ENCODE results near the gene ZC3H7B. TPM values are rescaled to one million over a fixed set of nuclear protein-coding genes. Genes with fewer than 3 reads are reported as not detected.

ZC3H7B gene
- polyA plus RNA-seq, 2 donors: 13.9 to 23.1 TPM

DNA sequence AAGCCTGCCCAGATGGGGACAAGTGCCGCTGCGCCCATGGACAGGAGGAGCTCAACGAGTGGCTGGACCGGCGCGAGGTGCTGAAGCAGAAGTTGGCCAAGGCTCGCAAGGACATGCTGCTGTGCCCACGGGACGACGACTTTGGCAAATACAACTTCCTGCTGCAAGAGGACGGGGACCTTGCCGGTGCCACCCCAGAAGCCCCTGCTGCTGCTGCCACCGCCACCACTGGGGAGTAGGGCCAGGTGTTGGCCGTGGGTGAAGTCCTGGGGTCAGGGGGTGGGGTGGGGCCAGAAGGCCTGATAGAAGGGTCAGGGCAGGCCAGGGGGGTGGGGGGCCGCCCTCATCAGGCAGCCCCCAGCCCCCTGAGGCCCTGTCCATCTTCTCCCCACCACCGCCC is 55.9 kb downstream of the ZC3H7B start:
- no peaks in the 10 kb centered on the region for H3K9me3 ChIP-seq (ENCODE audit: control insufficient read depth in 2 of 2, insufficient read depth in 1 of 2, low read depth in 1 of 2, low read length in 1 of 2)
- peaks cover 21 to 54% of the 10 kb centered on the region in 2 donors for H3K36me3 ChIP-seq (ENCODE audit: control insufficient read depth in 2 of 2, insufficient read depth in 2 of 2, low read length in 1 of 2)
- H3K4me3 ChIP-seq (ENCODE audit: low read depth in 1 of 2, low read length in 2 of 2): no peak overlapping the region
- H3K27me3 ChIP-seq (ENCODE audit: control insufficient read depth in 1 of 2, insufficient read depth in 2 of 2, low read length in 2 of 2): no peaks in the 10 kb centered on the region
- no peak overlapping the region for H3K27ac ChIP-seq (ENCODE audit: low read depth in 2 of 2, low read length in 1 of 2)
- WGBS, 2 donors: 89 to 98% methylated on average over 14 to 16 of the region's 16 CpGs
- H3K4me1 ChIP-seq (ENCODE audit: control insufficient read depth in 2 of 2, insufficient read depth in 2 of 2, low read length in 1 of 2): no peaks in the 10 kb centered on the region

DNA sequence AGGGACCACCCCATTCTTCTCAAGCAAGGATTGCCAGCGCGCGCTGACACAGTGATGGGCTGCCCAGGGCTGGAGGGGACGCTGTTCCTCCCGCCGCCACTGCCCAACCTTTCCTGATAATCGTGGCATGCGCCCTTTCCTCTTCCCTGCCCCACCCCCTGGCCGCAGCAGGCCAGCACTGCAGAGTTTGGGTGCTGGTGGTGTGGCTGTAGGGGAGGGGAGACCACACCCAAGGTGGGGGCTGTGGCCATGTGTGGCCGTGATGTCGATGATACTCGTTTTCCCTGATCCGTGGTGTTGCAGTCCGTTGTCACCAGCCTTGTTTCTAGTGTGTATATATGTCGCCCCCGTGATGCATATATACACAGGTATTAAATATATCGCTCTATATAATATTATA is 57.6 kb downstream of the ZC3H7B start:
- WGBS, 2 donors: 79 to 85% methylated on average over 16 to 17 of the region's 17 CpGs
- H3K27ac ChIP-seq (ENCODE audit: low read depth in 2 of 2, low read length in 1 of 2): no peak overlapping the region
- H3K36me3 ChIP-seq (ENCODE audit: control insufficient read depth in 2 of 2, insufficient read depth in 2 of 2, low read length in 1 of 2): peaks cover 21 to 44% of the 10 kb centered on the region in 2 donors
- H3K9me3 ChIP-seq (ENCODE audit: control insufficient read depth in 2 of 2, insufficient read depth in 1 of 2, low read depth in 1 of 2, low read length in 1 of 2): no peaks in the 10 kb centered on the region
- H3K27me3 ChIP-seq (ENCODE audit: control insufficient read depth in 1 of 2, insufficient read depth in 2 of 2, low read length in 2 of 2): no peaks in the 10 kb centered on the region
- no peaks in the 10 kb centered on the region for H3K4me1 ChIP-seq (ENCODE audit: control insufficient read depth in 2 of 2, insufficient read depth in 2 of 2, low read length in 1 of 2)
- H3K4me3 ChIP-seq (ENCODE audit: low read depth in 1 of 2, low read length in 2 of 2): no peak overlapping the region

DNA sequence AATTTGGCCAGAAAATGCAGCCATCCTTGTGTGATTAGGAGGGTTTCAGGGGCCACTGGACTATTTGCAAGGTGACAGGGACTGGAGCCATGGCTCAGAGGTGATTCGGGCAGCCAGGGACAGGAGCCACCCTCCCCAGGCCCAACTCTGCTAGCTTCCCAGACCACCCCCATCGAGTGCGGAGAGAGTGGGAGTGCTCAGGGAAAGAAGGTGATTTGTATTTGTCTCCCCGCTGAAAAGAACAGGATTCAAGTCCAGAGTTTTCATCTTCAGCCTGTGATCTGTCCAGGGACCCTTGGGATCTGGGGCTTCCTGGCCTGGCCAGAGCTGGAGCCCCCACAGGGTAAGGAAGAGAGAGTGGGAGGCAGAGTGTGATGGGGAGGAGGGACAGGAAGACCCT is 58.1 kb downstream of the ZC3H7B start:
- Histone ChIP-seq H3K27ac (ENCODE audit: low read depth in 2 of 2, low read length in 1 of 2) (no peak overlapping the region), H3K9me3 (ENCODE audit: control insufficient read depth in 2 of 2, insufficient read depth in 1 of 2, low read depth in 1 of 2, low read length in 1 of 2) (no peaks in the 10 kb centered on the region), H3K36me3 (ENCODE audit: control insufficient read depth in 2 of 2, insufficient read depth in 2 of 2, low read length in 1 of 2) (peaks cover 21 to 40% of the 10 kb centered on the region in 2 donors), H3K27me3 (ENCODE audit: control insufficient read depth in 1 of 2, insufficient read depth in 2 of 2, low read length in 2 of 2) (no peaks in the 10 kb centered on the region), H3K4me1 (ENCODE audit: control insufficient read depth in 2 of 2, insufficient read depth in 2 of 2, low read length in 1 of 2) (no peaks in the 10 kb centered on the region), H3K4me3 (ENCODE audit: low read depth in 1 of 2, low read length in 2 of 2) (no peak overlapping the region)
- 77 to 79% methylated on average over 4 of the region's 4 CpGs for WGBS, 2 donors

DNA sequence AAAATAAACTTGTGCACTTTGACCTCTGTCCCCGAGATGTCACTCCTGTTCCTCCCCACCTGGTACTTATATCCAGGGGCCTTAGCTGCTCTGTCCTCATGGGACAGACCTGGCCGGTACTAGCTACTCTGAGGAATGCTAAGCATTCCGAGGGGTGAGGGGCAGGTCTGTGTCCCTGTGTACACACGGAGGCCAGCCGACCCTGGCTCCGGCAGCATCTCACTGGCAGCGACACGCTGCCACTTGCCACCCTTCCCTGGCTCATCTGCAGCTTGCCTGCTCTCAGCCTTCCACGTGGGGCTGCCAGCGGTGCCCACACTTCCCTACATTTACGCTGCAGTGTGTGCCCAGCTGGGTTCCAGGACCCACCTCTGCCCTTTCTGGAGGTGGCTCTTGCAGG is 58.8 kb downstream of the ZC3H7B start:
- 47 to 65% methylated on average over 11 of the region's 11 CpGs for WGBS, 2 donors
- H3K9me3 ChIP-seq (ENCODE audit: control insufficient read depth in 2 of 2, insufficient read depth in 1 of 2, low read depth in 1 of 2, low read length in 1 of 2): no peaks in the 10 kb centered on the region
- H3K27ac ChIP-seq (ENCODE audit: low read depth in 2 of 2, low read length in 1 of 2): no peak overlapping the region
- peaks cover 20 to 34% of the 10 kb centered on the region in 2 donors for H3K36me3 ChIP-seq (ENCODE audit: control insufficient read depth in 2 of 2, insufficient read depth in 2 of 2, low read length in 1 of 2)
- H3K27me3 ChIP-seq (ENCODE audit: control insufficient read depth in 1 of 2, insufficient read depth in 2 of 2, low read length in 2 of 2): no peaks in the 10 kb centered on the region
- peaks cover 0 to 2% of the 10 kb centered on the region in 2 donors for H3K4me1 ChIP-seq (ENCODE audit: control insufficient read depth in 2 of 2, insufficient read depth in 2 of 2, low read length in 1 of 2)
- H3K4me3 ChIP-seq (ENCODE audit: low read depth in 1 of 2, low read length in 2 of 2): no peak overlapping the region

DNA sequence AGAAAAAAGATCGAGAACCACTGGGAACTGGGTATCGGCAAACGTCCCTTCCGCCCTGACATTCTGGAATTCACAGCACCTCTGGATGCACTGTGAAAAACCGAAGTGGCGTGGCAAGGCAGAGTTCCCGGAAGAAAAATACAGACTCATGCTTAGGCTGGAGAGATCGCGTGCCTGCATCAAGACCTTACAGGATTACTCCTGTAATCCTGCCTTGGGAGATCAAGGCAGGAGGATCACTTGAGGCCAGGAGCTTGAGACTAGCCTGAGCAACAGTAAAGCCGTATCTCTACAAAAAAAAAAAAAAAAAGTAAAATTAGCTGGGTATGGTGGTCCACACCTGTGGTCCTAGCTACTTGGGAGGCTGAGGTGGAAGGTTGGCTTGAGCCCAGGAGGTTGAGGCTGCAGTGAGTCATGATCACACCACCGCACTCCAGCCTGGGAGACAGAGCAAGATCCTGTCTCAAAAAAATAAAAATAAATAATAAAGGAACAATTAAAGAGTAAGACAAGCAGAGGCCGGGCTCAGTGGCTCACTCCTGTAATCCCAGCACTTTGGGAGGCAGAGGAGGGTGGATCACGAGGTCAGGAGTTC is 60.5 kb downstream of the ZC3H7B start:
- Histone ChIP-seq H3K4me3 (ENCODE audit: low read depth in 1 of 2, low read length in 2 of 2) (no peak overlapping the region), H3K27me3 (ENCODE audit: control insufficient read depth in 1 of 2, insufficient read depth in 2 of 2, low read length in 2 of 2) (no peaks in the 10 kb centered on the region), H3K27ac (ENCODE audit: low read depth in 2 of 2, low read length in 1 of 2) (no peak overlapping the region), H3K9me3 (ENCODE audit: control insufficient read depth in 2 of 2, insufficient read depth in 1 of 2, low read depth in 1 of 2, low read length in 1 of 2) (no peaks in the 10 kb centered on the region), H3K36me3 (ENCODE audit: control insufficient read depth in 2 of 2, insufficient read depth in 2 of 2, low read length in 1 of 2) (peaks cover 8 to 19% of the 10 kb centered on the region in 2 donors), H3K4me1 (ENCODE audit: control insufficient read depth in 2 of 2, insufficient read depth in 2 of 2, low read length in 1 of 2) (peaks cover 2 to 3% of the 10 kb centered on the region in 2 donors)
- WGBS, 2 donors: 89 to 93% methylated on average over 13 of the region's 13 CpGs

DNA sequence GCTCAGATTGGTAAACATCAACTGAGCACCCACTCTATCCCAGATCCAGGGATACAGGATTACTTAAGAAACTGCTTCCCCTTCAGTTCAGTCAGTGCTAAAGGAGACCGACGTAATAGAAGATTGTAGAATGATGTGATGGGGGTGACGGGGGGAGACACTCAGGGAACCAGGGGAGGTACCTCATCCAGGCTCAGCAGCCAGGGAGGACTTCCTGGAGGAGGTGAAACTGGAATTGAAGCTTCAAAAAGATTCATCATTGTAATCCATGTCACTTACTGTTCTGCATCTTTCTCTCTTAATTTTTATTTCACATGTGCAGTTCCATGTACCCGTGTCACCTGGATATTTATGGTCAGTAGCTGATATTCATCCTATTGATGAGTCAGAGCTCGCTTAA is 61.3 kb downstream of the ZC3H7B start:
- Histone ChIP-seq H3K27ac (ENCODE audit: low read depth in 2 of 2, low read length in 1 of 2) (no peak overlapping the region), H3K4me1 (ENCODE audit: control insufficient read depth in 2 of 2, insufficient read depth in 2 of 2, low read length in 1 of 2) (peaks cover 4 to 10% of the 10 kb centered on the region in 2 donors), H3K9me3 (ENCODE audit: control insufficient read depth in 2 of 2, insufficient read depth in 1 of 2, low read depth in 1 of 2, low read length in 1 of 2) (no peaks in the 10 kb centered on the region), H3K27me3 (ENCODE audit: control insufficient read depth in 1 of 2, insufficient read depth in 2 of 2, low read length in 2 of 2) (no peaks in the 10 kb centered on the region), H3K4me3 (ENCODE audit: low read depth in 1 of 2, low read length in 2 of 2) (no peak overlapping the region), H3K36me3 (ENCODE audit: control insufficient read depth in 2 of 2, insufficient read depth in 2 of 2, low read length in 1 of 2) (peaks cover 3 to 14% of the 10 kb centered on the region in 2 donors)
- WGBS, 2 donors: 86 to 89% methylated on average over 5 of the region's 5 CpGs

DNA sequence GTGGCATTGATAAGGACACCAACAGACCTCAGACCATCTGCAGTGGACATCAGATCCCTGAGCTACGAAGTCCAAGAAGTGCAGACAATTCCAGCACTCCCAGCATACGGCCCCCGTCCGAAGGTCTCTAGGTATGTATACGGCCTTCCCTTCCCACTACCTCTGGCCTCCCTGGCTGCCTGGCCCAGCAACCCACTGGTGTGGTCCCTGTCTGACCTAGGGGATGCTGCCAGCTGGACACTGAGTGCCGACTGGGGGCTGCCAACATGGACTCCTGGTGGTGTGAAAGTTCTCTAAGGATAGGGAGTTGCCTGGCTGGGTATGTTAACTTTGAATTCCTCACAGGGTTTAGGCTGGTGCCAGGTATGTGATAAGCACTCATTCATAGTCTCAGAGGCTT is 62.9 kb downstream of the ZC3H7B start:
- 81 to 86% methylated on average over 6 of the region's 6 CpGs for WGBS, 2 donors
- Histone ChIP-seq H3K4me1 (ENCODE audit: control insufficient read depth in 2 of 2, insufficient read depth in 2 of 2, low read length in 1 of 2) (peaks cover 8 to 15% of the 10 kb centered on the region in 2 donors), H3K9me3 (ENCODE audit: control insufficient read depth in 2 of 2, insufficient read depth in 1 of 2, low read depth in 1 of 2, low read length in 1 of 2) (no peaks in the 10 kb centered on the region), H3K27ac (ENCODE audit: low read depth in 2 of 2, low read length in 1 of 2) (no peak overlapping the region), H3K36me3 (ENCODE audit: control insufficient read depth in 2 of 2, insufficient read depth in 2 of 2, low read length in 1 of 2) (peaks cover 0 to 3% of the 10 kb centered on the region in 2 donors), H3K4me3 (ENCODE audit: low read depth in 1 of 2, low read length in 2 of 2) (no peak overlapping the region), H3K27me3 (ENCODE audit: control insufficient read depth in 1 of 2, insufficient read depth in 2 of 2, low read length in 2 of 2) (no peaks in the 10 kb centered on the region)

DNA sequence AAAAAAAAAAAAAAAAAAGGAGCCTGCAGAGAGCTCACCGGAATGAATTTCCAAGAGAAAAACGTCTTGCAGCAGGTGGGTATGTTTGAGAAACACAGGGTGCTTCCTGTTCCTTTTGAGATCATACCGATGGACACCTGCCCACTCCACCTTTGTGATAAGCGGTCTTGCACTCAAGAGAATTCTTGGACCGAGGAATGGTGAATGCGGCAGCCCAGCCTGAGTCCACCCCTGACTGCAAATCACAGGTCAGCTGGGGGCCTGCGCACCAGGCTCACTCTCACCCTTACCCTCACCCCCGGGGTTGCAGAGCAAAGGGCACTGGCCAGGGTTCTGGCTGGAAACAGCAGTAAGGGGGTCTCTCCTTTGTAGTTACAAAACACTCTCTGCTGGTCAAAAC is 63.6 kb downstream of the ZC3H7B start:
- 55 to 62% methylated on average over 8 of the region's 8 CpGs for WGBS, 2 donors
- Histone ChIP-seq H3K4me1 (ENCODE audit: control insufficient read depth in 2 of 2, insufficient read depth in 2 of 2, low read length in 1 of 2) (peaks cover 8 to 15% of the 10 kb centered on the region in 2 donors), H3K27ac (ENCODE audit: low read depth in 2 of 2, low read length in 1 of 2) (no peak overlapping the region), H3K4me3 (ENCODE audit: low read depth in 1 of 2, low read length in 2 of 2) (no peak overlapping the region), H3K9me3 (ENCODE audit: control insufficient read depth in 2 of 2, insufficient read depth in 1 of 2, low read depth in 1 of 2, low read length in 1 of 2) (no peaks in the 10 kb centered on the region), H3K27me3 (ENCODE audit: control insufficient read depth in 1 of 2, insufficient read depth in 2 of 2, low read length in 2 of 2) (no peaks in the 10 kb centered on the region), H3K36me3 (ENCODE audit: control insufficient read depth in 2 of 2, insufficient read depth in 2 of 2, low read length in 1 of 2) (peaks cover 0 to 3% of the 10 kb centered on the region in 2 donors)

DNA sequence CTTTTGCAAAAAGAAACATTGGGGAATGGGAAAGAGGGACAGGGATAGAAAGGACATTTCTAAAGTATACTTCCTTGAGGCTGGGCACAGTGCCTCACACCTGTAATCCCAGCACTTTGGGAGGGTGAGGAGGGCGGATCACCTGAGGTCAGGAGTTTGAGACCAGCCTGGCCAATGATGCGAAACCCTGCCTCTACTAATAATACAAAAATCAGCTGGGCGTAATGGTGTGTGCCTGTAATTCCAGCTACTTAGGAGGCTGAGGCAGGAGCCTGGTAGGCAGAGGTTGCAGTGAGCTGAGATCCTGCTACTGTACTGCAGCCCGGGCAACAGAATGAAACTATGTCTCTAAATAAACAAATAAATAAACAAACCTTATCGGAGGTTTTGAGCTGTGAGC is 64.1 kb downstream of the ZC3H7B start:
- 50 to 61% methylated on average over 5 of the region's 5 CpGs for WGBS, 2 donors
- Histone ChIP-seq H3K36me3 (ENCODE audit: control insufficient read depth in 2 of 2, insufficient read depth in 2 of 2, low read length in 1 of 2) (no peaks in the 10 kb centered on the region), H3K4me3 (ENCODE audit: low read depth in 1 of 2, low read length in 2 of 2) (no peak overlapping the region), H3K27ac (ENCODE audit: low read depth in 2 of 2, low read length in 1 of 2) (no peak overlapping the region), H3K27me3 (ENCODE audit: control insufficient read depth in 1 of 2, insufficient read depth in 2 of 2, low read length in 2 of 2) (no peaks in the 10 kb centered on the region), H3K9me3 (ENCODE audit: control insufficient read depth in 2 of 2, insufficient read depth in 1 of 2, low read depth in 1 of 2, low read length in 1 of 2) (no peaks in the 10 kb centered on the region), H3K4me1 (ENCODE audit: control insufficient read depth in 2 of 2, insufficient read depth in 2 of 2, low read length in 1 of 2) (peaks cover 8 to 15% of the 10 kb centered on the region in 2 donors)

DNA sequence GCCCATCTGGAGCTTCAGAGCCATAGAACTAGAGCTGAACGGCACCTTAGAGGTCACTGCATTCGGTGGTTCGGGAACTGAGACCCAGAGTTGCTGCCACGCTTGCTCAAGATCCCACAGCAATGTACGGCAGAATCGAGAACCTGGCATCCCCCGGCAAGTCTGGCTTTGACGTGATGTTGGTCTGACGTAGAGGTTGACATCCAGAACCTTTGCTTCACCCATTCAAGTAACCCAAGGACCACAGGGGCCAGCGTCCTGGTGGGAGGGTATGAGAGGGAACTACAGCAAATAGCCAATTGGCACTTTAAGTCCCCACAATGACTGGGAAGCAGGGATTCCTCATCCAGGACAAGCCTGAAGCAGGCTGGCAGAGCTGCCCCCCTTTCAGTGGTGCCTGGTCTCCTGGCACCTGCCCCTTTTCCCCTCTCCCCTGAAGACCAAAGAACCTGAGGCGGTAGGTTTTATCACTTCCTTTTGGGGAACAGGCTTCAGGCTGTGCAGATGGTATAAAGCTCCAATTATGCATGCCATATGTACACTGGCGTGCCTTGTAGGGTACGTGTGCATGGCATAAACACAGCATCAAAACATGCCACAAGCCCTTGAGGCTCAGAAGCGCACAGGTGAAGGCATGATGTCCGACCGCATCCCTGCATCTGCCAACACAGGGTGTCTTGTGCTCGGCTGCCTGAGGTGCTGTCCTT is 65.2 kb downstream of the ZC3H7B start:
- Histone ChIP-seq H3K9me3 (ENCODE audit: control insufficient read depth in 2 of 2, insufficient read depth in 1 of 2, low read depth in 1 of 2, low read length in 1 of 2) (no peaks in the 10 kb centered on the region), H3K27me3 (ENCODE audit: control insufficient read depth in 1 of 2, insufficient read depth in 2 of 2, low read length in 2 of 2) (no peaks in the 10 kb centered on the region), H3K4me1 (ENCODE audit: control insufficient read depth in 2 of 2, insufficient read depth in 2 of 2, low read length in 1 of 2) (peaks cover 8 to 16% of the 10 kb centered on the region in 2 donors), H3K36me3 (ENCODE audit: control insufficient read depth in 2 of 2, insufficient read depth in 2 of 2, low read length in 1 of 2) (no peaks in the 10 kb centered on the region), H3K27ac (ENCODE audit: low read depth in 2 of 2, low read length in 1 of 2) (peak overlapping the region; percentile 45 to 70), H3K4me3 (ENCODE audit: low read depth in 1 of 2, low read length in 2 of 2) (no peak overlapping the region)
- 36 to 44% methylated on average over 17 of the region's 17 CpGs for WGBS, 2 donors

Data from esophagus (tissue), 2 donors.